GM23338 (cell line): ENCODE data around the gene RAB42. TPM values are rescaled to one million over a fixed set of nuclear protein-coding genes. Genes with fewer than 3 reads are reported as not detected.

Source experiments
- EZH2 ChIP-seq: fragments of 200-600 bp; sonication (generic); IDR thresholded peaks from one replicate; pipeline ENCODE4 v1.8.0; 2017; ENCODE audit warnings: antibody characterized with exemption, mild to moderate bottlenecking, low read depth; ENCODE audit not compliant: unreplicated experiment
- EZH2phosphoT487 ChIP-seq: fragments of 200-600 bp; sonication (generic); IDR thresholded peaks from one replicate; pipeline ENCODE4 v1.8.1; 2018; ENCODE audit warnings: antibody characterized with exemption; ENCODE audit not compliant: unreplicated experiment
- NANOG ChIP-seq: IDR thresholded peaks from 2 replicates; pipeline ENCODE4 v1.6.1; 2016; ENCODE audit warnings: antibody characterized with exemption, borderline replicate concordance
- POLR2AphosphoS5 ChIP-seq: IDR thresholded peaks from 2 replicates; pipeline ENCODE4 v1.6.1; 2016; ENCODE audit warnings: antibody characterized with exemption, low read depth
- polyA plus RNA-seq: library from polyadenylated mRNA; unstranded; fragments of >200 nt; fragmentation: Nextera tagmentation; extraction: Ambion mirVana; gene quantifications from 2 replicates; pipeline ENCODE4 v1.2.1, GENCODE V29; 2016
- total RNA-seq: library from RNA; depleted of rRNA; stranded (reverse); fragments of >200 nt; shearing (Covaris generic); gene quantifications from 2 replicates; pipeline ENCODE4 v1.2.3, GENCODE V29; 2014
- TF ChIP-seq, protein P1 (sequence below): fragments of 250-450 bp; sonication (Bioruptor Pico); IDR thresholded peaks from 2 replicates; pipeline ENCODE4 v1.5.0; 2020; ENCODE audit warnings: mild to moderate bottlenecking, moderate library complexity
- TF ChIP-seq, protein P2 (sequence below): IDR thresholded peaks from one replicate; pipeline ENCODE4 v1.6.1; 2018; ENCODE audit warnings: antibody characterized with exemption; ENCODE audit not compliant: unreplicated experiment
- TF ChIP-seq, protein P3 (sequence below): IDR thresholded peaks from 2 replicates; pipeline ENCODE4 v1.6.1; 2016; ENCODE audit warnings: antibody characterized with exemption

The RAB42 gene
- total and polyA plus RNA-seq, 2 experiments from 2014 or later = 13.0 to 17.7 TPM

DNA sequence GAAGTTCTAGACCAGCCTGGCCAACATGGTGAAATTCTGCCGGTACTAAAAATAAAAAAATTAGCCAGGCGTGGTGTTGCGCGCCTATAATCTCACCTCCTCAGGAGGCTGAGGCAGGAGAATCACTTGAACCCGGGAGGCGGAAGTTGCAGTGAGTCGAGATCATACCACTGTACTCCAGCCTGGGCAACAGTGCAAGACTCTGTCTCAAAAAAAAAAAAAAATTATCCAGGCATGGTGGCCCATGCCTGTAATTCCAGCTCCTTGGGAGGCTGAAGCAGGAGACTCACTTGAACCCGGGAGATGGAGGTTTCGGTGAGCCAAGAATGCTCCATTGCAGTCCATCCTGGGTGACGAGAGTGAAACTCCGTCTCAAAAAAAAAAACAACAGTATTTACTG lies 18.5 kb upstream of the RAB42 start (continued):
- TF ChIP-seq, protein P1, sequence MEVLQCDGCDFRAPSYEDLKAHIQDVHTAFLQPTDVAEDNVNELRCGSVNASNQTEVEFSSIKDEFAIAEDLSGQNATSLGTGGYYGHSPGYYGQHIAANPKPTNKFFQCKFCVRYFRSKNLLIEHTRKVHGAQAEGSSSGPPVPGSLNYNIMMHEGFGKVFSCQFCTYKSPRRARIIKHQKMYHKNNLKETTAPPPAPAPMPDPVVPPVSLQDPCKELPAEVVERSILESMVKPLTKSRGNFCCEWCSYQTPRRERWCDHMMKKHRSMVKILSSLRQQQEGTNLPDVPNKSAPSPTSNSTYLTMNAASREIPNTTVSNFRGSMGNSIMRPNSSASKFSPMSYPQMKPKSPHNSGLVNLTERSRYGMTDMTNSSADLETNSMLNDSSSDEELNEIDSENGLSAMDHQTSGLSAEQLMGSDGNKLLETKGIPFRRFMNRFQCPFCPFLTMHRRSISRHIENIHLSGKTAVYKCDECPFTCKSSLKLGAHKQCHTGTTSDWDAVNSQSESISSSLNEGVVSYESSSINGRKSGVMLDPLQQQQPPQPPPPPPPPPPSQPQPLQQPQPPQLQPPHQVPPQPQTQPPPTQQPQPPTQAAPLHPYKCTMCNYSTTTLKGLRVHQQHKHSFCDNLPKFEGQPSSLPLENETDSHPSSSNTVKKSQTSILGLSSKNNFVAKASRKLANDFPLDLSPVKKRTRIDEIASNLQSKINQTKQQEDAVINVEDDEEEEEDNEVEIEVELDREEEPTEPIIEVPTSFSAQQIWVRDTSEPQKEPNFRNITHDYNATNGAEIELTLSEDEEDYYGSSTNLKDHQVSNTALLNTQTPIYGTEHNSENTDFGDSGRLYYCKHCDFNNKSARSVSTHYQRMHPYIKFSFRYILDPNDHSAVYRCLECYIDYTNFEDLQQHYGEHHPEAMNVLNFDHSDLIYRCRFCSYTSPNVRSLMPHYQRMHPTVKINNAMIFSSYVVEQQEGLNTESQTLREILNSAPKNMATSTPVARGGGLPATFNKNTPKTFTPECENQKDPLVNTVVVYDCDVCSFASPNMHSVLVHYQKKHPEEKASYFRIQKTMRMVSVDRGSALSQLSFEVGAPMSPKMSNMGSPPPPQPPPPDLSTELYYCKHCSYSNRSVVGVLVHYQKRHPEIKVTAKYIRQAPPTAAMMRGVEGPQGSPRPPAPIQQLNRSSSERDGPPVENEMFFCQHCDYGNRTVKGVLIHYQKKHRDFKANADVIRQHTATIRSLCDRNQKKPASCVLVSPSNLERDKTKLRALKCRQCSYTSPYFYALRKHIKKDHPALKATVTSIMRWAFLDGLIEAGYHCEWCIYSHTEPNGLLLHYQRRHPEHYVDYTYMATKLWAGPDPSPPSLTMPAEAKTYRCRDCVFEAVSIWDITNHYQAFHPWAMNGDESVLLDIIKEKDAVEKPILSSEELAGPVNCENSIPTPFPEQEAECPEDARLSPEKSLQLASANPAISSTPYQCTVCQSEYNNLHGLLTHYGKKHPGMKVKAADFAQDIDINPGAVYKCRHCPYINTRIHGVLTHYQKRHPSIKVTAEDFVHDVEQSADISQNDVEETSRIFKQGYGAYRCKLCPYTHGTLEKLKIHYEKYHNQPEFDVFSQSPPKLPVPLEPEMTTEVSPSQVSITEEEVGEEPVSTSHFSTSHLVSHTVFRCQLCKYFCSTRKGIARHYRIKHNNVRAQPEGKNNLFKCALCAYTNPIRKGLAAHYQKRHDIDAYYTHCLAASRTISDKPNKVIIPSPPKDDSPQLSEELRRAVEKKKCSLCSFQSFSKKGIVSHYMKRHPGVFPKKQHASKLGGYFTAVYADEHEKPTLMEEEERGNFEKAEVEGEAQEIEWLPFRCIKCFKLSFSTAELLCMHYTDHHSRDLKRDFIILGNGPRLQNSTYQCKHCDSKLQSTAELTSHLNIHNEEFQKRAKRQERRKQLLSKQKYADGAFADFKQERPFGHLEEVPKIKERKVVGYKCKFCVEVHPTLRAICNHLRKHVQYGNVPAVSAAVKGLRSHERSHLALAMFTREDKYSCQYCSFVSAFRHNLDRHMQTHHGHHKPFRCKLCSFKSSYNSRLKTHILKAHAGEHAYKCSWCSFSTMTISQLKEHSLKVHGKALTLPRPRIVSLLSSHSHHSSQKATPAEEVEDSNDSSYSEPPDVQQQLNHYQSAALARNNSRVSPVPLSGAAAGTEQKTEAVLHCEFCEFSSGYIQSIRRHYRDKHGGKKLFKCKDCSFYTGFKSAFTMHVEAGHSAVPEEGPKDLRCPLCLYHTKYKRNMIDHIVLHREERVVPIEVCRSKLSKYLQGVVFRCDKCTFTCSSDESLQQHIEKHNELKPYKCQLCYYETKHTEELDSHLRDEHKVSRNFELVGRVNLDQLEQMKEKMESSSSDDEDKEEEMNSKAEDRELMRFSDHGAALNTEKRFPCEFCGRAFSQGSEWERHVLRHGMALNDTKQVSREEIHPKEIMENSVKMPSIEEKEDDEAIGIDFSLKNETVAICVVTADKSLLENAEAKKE (CRISPR knock-in tag) = no peak
- TF ChIP-seq EZH2 = no peak
- TF ChIP-seq, protein P2, sequence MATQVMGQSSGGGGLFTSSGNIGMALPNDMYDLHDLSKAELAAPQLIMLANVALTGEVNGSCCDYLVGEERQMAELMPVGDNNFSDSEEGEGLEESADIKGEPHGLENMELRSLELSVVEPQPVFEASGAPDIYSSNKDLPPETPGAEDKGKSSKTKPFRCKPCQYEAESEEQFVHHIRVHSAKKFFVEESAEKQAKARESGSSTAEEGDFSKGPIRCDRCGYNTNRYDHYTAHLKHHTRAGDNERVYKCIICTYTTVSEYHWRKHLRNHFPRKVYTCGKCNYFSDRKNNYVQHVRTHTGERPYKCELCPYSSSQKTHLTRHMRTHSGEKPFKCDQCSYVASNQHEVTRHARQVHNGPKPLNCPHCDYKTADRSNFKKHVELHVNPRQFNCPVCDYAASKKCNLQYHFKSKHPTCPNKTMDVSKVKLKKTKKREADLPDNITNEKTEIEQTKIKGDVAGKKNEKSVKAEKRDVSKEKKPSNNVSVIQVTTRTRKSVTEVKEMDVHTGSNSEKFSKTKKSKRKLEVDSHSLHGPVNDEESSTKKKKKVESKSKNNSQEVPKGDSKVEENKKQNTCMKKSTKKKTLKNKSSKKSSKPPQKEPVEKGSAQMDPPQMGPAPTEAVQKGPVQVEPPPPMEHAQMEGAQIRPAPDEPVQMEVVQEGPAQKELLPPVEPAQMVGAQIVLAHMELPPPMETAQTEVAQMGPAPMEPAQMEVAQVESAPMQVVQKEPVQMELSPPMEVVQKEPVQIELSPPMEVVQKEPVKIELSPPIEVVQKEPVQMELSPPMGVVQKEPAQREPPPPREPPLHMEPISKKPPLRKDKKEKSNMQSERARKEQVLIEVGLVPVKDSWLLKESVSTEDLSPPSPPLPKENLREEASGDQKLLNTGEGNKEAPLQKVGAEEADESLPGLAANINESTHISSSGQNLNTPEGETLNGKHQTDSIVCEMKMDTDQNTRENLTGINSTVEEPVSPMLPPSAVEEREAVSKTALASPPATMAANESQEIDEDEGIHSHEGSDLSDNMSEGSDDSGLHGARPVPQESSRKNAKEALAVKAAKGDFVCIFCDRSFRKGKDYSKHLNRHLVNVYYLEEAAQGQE = no peak
- no peak for TF ChIP-seq EZH2phosphoT487
- TF ChIP-seq NANOG = no peak
- no peak for TF ChIP-seq POLR2AphosphoS5
- TF ChIP-seq, protein P3, sequence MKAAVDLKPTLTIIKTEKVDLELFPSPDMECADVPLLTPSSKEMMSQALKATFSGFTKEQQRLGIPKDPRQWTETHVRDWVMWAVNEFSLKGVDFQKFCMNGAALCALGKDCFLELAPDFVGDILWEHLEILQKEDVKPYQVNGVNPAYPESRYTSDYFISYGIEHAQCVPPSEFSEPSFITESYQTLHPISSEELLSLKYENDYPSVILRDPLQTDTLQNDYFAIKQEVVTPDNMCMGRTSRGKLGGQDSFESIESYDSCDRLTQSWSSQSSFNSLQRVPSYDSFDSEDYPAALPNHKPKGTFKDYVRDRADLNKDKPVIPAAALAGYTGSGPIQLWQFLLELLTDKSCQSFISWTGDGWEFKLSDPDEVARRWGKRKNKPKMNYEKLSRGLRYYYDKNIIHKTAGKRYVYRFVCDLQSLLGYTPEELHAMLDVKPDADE = no peak
